NCI-H146 treated with DMSO at 0.1 percent for 48 hours (cell line): Measurements from ENCODE around the gene PCNX1.
"Not testable (repeated sequence)": the region's sequence is repeated elsewhere in the genome, so short reads cannot be mapped to it uniquely, and the experiment has no call there.

Experiments
- DNase-seq: peaks from one replicate; lab custom pipeline; 2025; ENCODE audit not compliant: unreplicated experiment; lab: John Stamatoyannopoulos, UW

The PCNX1 gene

GRCh38 chr14:70915415-70915814 is 8.2 kb downstream of the PCNX1 start:
- DNase-seq = no peak

DNA sequence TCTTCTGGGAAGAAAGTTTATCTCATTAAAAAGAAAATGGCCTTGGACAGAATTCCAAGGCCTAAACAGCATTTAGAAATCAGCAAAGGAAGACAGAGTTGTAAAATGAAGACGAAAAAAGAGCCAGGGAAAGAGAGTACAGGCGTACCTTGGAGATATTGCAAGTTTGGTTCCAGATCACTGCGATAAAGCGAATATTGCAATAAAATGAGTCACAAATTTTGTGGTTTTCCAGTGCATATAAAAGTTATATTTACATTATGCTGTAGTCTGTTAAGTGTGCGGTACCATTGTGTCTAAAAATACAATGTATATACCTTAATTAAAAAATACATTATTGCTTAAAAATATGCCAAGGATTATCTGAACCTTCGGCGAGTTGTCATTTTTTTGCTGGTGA is 9.0 kb downstream of the PCNX1 start:
- DNase-seq = no peak

DNA sequence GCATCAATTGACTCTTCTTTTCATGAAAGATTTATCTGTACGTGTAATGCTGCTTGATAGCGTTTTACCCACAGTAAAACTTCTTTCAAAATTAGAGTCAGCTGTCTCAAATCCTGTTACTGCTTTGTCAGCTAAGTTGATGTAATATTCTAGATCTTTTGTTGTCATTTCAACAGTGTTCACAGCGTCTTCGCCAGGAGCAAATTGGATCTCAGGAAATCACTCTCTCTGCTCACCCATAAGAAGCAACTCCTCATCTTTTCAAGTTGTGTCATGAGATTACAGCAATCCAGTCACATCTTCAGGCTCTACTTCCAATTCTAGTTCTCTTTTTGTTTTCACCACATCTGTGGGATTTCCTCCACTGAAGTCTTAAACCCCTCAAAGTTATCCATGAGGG is 9.5 kb downstream of the PCNX1 start:
- no peak for DNase-seq

DNA sequence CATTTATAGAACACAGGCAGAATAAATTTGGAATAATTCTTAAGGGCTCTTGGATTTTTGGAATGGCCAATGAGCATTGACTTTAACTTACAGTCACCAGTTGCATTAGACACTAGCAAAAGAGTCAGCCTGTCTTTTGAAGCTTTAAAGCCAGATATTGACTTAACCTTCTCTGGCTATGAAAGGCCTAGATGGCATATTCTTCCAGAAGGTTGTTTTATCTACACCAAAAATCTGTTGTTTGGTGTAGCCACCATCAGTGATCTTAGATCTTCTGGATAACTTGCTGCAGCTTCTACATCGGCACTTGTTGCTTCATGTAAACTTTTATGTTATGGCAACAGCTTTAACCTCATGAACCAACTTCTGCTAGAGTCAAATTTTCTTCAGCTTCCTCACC is 10.4 kb downstream of the PCNX1 start:
- DNase-seq = no peak

- no peak for DNase-seq
Observed at GRCh38 chr14:70919774-70920173, 12.5 kb downstream of the PCNX1 start.

DNA sequence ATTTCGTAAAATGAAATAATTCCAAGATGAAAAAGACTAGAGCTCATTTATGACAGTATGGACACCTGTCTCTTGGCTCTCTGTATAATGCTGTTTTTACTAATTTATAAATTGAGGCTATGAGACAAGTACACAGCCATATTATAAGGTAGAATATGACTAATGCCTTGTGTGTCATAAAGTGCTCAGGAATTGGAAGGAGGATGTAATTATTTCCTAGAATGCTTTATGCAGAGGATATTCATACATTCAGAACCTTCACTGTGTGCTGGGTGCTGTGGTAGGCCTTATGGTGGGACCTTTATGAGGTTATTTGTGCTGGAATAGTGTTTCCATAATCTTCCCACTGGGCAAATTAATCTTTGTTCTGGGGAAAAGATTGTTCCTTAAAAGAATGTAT is 13.3 kb downstream of the PCNX1 start:
- DNase-seq = no peak

DNA sequence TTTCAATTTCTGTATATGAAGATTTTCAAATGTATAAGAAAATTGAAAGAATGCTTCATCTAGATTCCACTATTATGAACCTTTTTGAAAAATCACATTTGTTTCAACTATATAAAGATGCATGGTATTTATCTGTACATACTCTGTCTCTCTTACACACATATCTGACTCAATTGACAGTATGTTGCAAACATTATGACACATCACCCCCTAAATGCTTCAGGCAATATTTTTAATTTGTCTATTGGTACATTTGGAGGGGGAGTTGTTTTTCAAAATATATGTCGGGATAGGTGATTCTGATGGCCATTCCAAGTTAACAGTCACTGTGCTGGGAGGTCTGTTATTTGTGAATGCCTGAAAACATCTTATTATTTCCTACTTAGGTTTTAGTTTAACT is 14.4 kb downstream of the PCNX1 start:
- no peak for DNase-seq

DNA sequence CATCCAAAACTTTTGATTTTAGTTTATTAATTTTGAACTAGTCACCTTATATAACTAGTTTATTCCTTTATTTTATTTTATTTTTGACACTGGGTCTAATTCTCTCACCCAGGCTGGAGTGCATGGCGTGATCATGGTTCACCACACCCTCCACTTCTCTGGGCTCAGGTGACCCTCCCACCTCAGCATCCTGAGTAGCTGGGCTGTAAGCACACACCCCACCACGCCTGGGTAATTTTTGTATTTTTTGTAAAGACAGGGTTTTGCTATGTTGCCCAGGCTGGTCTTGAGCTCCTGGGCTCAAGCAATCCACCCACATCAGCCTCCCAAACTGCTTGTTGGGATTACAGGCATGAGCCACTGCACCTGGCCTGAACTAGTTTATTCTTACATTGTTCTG is 17.3 kb downstream of the PCNX1 start:
- no peak for DNase-seq

GRCh38 chr14:70926235-70926830 is 19.1 kb downstream of the PCNX1 start:
- no peak for DNase-seq

GRCh38 chr14:70931008-70931407 is 23.7 kb downstream of the PCNX1 start:
- no peak for DNase-seq

- DNase-seq = no peak
Observed at GRCh38 chr14:70934084-70934483, 26.8 kb downstream of the PCNX1 start.

GRCh38 chr14:70934502-70935134 is 27.4 kb downstream of the PCNX1 start:
- no peak for DNase-seq

DNA sequence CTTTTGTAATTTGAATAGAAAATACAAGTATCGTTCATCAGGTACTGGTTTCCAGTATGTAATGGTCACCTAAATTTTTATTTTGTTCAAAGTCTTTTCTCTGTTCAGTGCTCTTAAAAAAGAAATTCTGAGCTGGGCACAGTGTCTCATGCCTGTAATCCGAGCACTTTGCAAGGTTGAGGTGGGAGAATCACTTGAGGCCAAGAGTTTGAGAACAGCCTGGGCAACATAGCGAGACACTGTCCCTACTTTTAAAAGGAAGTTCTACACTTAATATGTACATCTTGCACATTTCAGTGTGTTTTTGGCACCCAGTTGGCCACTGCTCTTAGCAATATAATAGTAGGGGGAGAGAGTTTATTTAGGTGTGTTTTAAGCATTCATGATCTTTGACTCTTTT is 27.9 kb downstream of the PCNX1 start:
- no peak for DNase-seq

- not testable (repeated sequence) for DNase-seq
Observed at GRCh38 chr14:70939693-70940092, 32.4 kb downstream of the PCNX1 start.

DNA sequence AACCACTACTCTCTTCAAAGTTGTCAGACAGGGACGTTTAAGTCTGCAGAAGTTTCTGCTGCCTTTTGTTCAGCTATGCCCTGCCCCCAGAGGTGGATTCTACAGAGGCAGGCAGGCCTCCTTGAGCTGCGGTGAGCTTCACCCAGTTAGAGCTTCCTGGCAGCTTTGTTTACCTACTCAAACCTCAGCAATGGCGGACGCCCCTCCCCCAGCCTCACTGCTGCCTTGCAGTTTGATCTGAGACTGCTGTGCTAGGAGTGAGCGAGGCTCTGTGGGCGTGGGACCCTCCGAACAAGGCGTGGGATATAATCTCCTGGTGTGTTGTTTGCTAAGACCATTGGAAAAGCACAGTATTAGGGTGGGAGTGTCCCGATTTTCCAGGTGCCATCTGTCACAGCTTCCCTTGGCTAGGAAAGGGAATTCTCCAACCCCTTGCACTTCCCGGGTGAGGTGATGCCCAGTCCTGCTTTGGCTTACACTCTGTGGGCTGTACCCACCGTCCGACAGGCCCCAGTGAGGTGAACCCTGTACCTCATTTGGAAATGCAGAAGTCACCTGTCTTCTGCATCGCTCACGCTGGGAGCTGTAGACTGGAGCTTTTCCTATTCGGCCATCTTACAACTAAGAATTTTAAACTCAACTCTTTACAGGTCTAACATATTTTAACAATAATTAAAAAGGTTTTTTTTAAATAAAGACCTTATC is 34.5 kb downstream of the PCNX1 start:
- DNase-seq = not testable (repeated sequence)

DNA sequence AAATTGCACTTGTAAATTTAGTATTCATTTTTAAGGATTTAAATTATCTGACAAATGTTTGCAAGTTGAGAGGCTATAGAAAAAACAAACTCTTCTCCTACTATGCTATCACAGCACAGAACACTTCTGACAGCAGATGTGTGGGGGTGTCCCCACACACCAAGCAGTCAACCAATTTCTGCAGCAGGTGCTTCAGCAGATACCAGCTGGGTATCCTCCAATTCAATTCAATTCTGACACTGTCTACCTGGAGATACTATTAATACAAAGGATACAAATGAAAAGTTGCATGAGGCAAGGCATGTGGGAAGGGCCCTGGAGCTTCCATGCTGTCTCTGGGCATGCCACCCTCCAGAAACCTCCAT is 35.1 kb downstream of the PCNX1 start:
- no peak for DNase-seq

DNA sequence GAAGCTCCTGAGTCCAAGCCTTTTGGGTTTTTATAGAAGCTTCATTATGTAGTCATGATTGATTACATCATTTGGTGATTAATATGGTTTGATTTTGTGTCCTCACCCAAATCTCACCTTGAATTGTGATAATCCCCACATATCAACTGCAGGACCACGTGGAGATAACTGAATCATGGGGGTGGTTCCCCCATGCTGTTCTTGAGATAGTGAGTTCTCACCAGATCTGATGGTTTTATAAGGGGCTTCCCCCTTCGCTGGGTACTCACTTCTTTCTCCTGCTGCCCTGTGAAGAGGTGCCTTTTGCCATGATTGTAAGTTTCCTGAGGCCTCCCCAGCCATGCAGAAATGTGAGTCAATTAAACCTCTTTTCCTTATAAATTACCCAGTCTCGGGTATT is 35.5 kb downstream of the PCNX1 start:
- DNase-seq = not testable (repeated sequence)

GRCh38 chr14:70943838-70944237 is 36.6 kb downstream of the PCNX1 start:
- DNase-seq = no peak

DNA sequence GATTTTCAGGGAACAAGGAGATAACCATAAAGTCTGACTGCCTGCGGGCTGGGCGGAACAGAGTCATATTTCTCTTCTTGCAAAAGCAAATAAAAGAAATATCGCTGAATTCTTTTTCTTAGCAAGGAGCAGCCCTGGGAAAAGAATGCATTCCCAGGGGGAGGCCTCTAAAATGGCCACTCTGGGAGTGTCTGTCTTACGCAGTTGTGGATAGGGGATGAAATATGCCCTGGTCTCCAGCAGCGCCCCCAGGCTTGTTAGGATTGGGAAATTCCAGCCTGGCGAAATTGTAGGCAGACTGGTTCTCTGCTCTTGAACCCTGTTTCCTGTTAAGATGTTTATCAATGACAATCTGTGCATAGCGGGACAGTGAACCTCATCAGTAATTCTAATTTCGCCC is 40.5 kb downstream of the PCNX1 start:
- DNase-seq = no peak

GRCh38 chr14:70952485-70952884 is 45.2 kb downstream of the PCNX1 start:
- no peak for DNase-seq

- no peak for DNase-seq
Observed at GRCh38 chr14:70954068-70954467, 46.8 kb downstream of the PCNX1 start.
